Measurements from ENCODE around the gene OLFML3.

The OLFML3 gene

DNA sequence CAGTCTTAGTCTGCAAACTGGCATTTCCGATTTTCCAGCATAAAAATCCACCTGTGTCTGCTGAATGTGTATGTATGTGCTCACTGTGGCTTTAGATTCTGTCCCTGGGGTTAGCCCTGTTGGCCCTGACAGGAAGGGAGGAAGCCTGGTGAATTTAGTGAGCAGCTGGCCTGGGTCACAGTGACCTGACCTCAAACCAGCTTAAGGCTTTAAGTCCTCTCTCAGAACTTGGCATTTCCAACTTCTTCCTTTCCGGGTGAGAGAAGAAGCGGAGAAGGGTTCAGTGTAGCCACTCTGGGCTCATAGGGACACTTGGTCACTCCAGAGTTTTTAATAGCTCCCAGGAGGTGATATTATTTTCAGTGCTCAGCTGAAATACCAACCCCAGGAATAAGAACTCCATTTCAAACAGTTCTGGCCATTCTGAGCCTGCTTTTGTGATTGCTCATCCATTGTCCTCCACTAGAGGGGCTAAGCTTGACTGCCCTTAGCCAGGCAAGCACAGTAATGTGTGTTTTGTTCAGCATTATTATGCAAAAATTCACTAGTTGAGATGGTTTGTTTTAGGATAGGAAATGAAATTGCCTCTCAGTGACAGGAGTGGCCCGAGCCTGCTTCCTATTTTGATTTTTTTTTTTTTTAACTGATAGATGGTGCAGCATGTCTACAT, 2.5 kb upstream of the OLFML3 start:
- no peaks in the 10 kb centered on the region for H3K4me1 ChIP-seq (ENCODE audit: low read length)
- no peaks in the 10 kb centered on the region; the same call in 1 of the 2 replicates for H4K20me1 ChIP-seq (ENCODE audit: insufficient read depth, low read length)
- TF ChIP-seq EZH2phosphoT487 (IDR thresholded peaks at IDR 0.05; ENCODE audit: low read length) = no peak
- peak; percentile 24 for TF ChIP-seq CTCF (IDR thresholded peaks at IDR 0.05; ENCODE audit: low read length)
- no peak overlapping the region for H3K4me2 ChIP-seq (ENCODE audit: low read depth, low read length)
- no peaks in the 10 kb centered on the region for H3K36me3 ChIP-seq (replicated peaks; ENCODE audit: insufficient read depth, low read length)
- H3K79me2 ChIP-seq (ENCODE audit: low read length) = no peaks in the 10 kb centered on the region
- H3F3A ChIP-seq (ENCODE audit: insufficient read depth, low read length) = no peaks in the 10 kb centered on the region
- DNase-seq = no peak
- no peaks in the 10 kb centered on the region for H3K27me3 ChIP-seq (replicated peaks; ENCODE audit: insufficient read depth, low read length)
- H3K4me3 ChIP-seq (ENCODE audit: low read length) = no peak overlapping the region
- H3K9me2 ChIP-seq (replicated peaks; ENCODE audit: insufficient read depth, low read length) = no peaks in the 10 kb centered on the region
- no peak overlapping the region for H3K9ac ChIP-seq (ENCODE audit: low read length)
- no peak overlapping the region for H3K27ac ChIP-seq (ENCODE audit: low read length)
- no peak overlapping the region for H2AFZ ChIP-seq (ENCODE audit: low read length)
- no peaks in the 10 kb centered on the region for H3K9me3 ChIP-seq (replicated peaks; ENCODE audit: insufficient read depth, low read length)

DNA sequence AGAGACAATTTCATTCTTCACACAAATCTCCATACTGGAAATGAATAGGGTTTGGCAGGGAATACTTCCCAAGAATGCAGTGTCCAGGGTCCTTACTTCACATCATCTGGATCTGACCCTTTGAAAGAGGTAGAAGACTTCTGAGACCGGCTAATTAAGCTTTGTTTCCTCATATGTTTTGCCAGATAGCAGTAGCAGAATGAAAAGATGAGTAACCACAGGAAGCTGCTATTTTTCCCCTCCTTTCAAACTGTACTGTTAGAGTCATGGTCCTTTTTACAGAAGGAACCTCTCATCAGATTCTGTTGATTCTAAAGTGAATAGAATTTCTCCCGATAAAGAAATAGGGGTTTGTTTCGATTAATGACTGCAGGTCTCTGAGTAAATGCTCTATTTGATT, 1.4 kb upstream of the OLFML3 start:
- no peaks in the 10 kb centered on the region for H3K36me3 ChIP-seq (replicated peaks; ENCODE audit: insufficient read depth, low read length)
- no peaks in the 10 kb centered on the region for H3K79me2 ChIP-seq (ENCODE audit: low read length)
- no peak overlapping the region for H3K27ac ChIP-seq (ENCODE audit: low read length)
- no peak overlapping the region for H2AFZ ChIP-seq (ENCODE audit: low read length)
- no peaks in the 10 kb centered on the region for H3K27me3 ChIP-seq (replicated peaks; ENCODE audit: insufficient read depth, low read length)
- TF ChIP-seq EZH2 (optimal IDR thresholded peaks at IDR 0.05; ENCODE audit: low read depth, low read length) (no peak), CTCF (IDR thresholded peaks at IDR 0.05; ENCODE audit: low read length) (no peak), EZH2phosphoT487 (IDR thresholded peaks at IDR 0.05; ENCODE audit: low read length) (no peak)
- no peaks in the 10 kb centered on the region for H3K9me2 ChIP-seq (replicated peaks; ENCODE audit: insufficient read depth, low read length)
- H3K9ac ChIP-seq (ENCODE audit: low read length) = no peak overlapping the region
- no peak for DNase-seq
- no peaks in the 10 kb centered on the region; the same call in 1 of the 2 replicates for H4K20me1 ChIP-seq (ENCODE audit: insufficient read depth, low read length)
- no peak overlapping the region for H3K4me3 ChIP-seq (ENCODE audit: low read length)
- H3K4me1 ChIP-seq (ENCODE audit: low read length) = no peaks in the 10 kb centered on the region
- no peak overlapping the region for H3K4me2 ChIP-seq (ENCODE audit: low read depth, low read length)
- H3K9me3 ChIP-seq (replicated peaks; ENCODE audit: insufficient read depth, low read length) = no peaks in the 10 kb centered on the region
- H3F3A ChIP-seq (ENCODE audit: insufficient read depth, low read length) = no peaks in the 10 kb centered on the region

GRCh38 chr1:113980110-113980509, 836 bp downstream of the OLFML3 start:
- no peak for DNase-seq

More at GRCh38 chr1:113980110-113980509, 836 bp downstream of the OLFML3 start:
- Histone ChIP-seq H3K9me3 (replicated peaks; ENCODE audit: insufficient read depth, low read length) (no peaks in the 10 kb centered on the region), H3K9me2 (replicated peaks; ENCODE audit: insufficient read depth, low read length) (no peaks in the 10 kb centered on the region), H3K79me2 (ENCODE audit: low read length) (no peaks in the 10 kb centered on the region), H4K20me1 (ENCODE audit: insufficient read depth, low read length) (no peaks in the 10 kb centered on the region; the same call in 1 of the 2 replicates), H3K36me3 (replicated peaks; ENCODE audit: insufficient read depth, low read length) (no peaks in the 10 kb centered on the region), H3F3A (ENCODE audit: insufficient read depth, low read length) (no peaks in the 10 kb centered on the region), H3K27me3 (replicated peaks; ENCODE audit: insufficient read depth, low read length) (no peaks in the 10 kb centered on the region), H2AFZ (ENCODE audit: low read length) (no peak overlapping the region), H3K9ac (ENCODE audit: low read length) (no peak overlapping the region), H3K4me2 (ENCODE audit: low read depth, low read length) (no peak overlapping the region), H3K4me1 (ENCODE audit: low read length) (no peaks in the 10 kb centered on the region), H3K27ac (ENCODE audit: low read length) (no peak overlapping the region), H3K4me3 (ENCODE audit: low read length) (no peak overlapping the region)
- TF ChIP-seq CTCF (IDR thresholded peaks at IDR 0.05; ENCODE audit: low read length) (no peak), EZH2phosphoT487 (IDR thresholded peaks at IDR 0.05; ENCODE audit: low read length) (no peak), EZH2 (optimal IDR thresholded peaks at IDR 0.05; ENCODE audit: low read depth, low read length) (no peak)

Data from MM.1S (cell line).